Lung (tissue), 12 donors: ENCODE data around the gene RELB. TPM values are rescaled to one million over a fixed set of nuclear protein-coding genes. Genes with fewer than 3 reads are reported as not detected.

Source experiments
- ATAC-seq: fragments of 200-7000 bp; cut with Tn5 transposase; one replicate; pipeline ENCODE4 v1.9.1; 2020; ENCODE audit warnings: moderate number of reproducible peaks; ENCODE audit not compliant: insufficient read depth, low FRiP score
- DNase-seq, 3 donors: peaks; one replicate each; pipeline ENCODE4 v3.0.0-alpha.2; 2013 to 2017
- H3K27ac ChIP-seq, 2 donors: one replicate each; pipeline ENCODE4 v1.5.1; 2013; ENCODE audit warnings: mild to moderate bottlenecking in 2 of 2, moderate library complexity in 2 of 2, control low read depth in 1 of 2, inconsistent platforms in 1 of 2, low read depth in 1 of 2, low read length in 1 of 2
- H3K27me3 ChIP-seq, 3 donors: one replicate each; pipeline ENCODE4 v1.5.1; 2013; ENCODE audit warnings: low read length in 2 of 3; ENCODE audit not compliant: control insufficient read depth in 3 of 3, insufficient read depth in 3 of 3
- H3K36me3 ChIP-seq, 4 donors: one replicate each; pipeline ENCODE4 v1.5.1; 2013; ENCODE audit warnings: low read length in 4 of 4, mild to moderate bottlenecking in 1 of 4, moderate library complexity in 1 of 4; ENCODE audit not compliant: control insufficient read depth in 4 of 4, insufficient read depth in 4 of 4
- H3K4me1 ChIP-seq, 5 donors: one replicate each; pipeline ENCODE4 v1.5.1; 2013; ENCODE audit warnings: low read length in 5 of 5, mild to moderate bottlenecking in 2 of 5, moderate library complexity in 1 of 5; ENCODE audit not compliant: control insufficient read depth in 5 of 5, insufficient read depth in 5 of 5
- H3K4me3 ChIP-seq: one replicate; pipeline ENCODE4 v1.5.1; 2013; ENCODE audit warnings: mild to moderate bottlenecking, control low read depth, moderate library complexity
- H3K9ac ChIP-seq, 2 donors: one replicate each; pipeline ENCODE4 v1.5.1; 2013; ENCODE audit warnings: low read length in 2 of 2, control low read depth in 1 of 2; ENCODE audit not compliant: insufficient read depth in 1 of 2
- H3K9me3 ChIP-seq, 4 donors: one replicate each; pipeline ENCODE4 v1.5.1; 2013; ENCODE audit warnings: low read length in 3 of 4, mild to moderate bottlenecking in 1 of 4, moderate library complexity in 1 of 4; ENCODE audit not compliant: control insufficient read depth in 4 of 4, insufficient read depth in 3 of 4
- WGBS, 2 donors: extraction: QIAGEN DNeasy Blood & Tissue Kit; methylation state at CpG; one replicate each; pipeline ENCODE4 v1.1.7; 2013; 5-methylcytosine and 5-hydroxymethylcytosine counted together
- polyA plus RNA-seq, 2 donors: library from polyadenylated mRNA; stranded (reverse); fragments of 200-250 nt; gene quantifications; one replicate each; pipeline ENCODE4 v1.2.1, GENCODE V29; 2013
- total RNA-seq, 2 donors: library from RNA; depleted of rRNA in 1 of 2; stranded (reverse); fragments of >200 nt in 1 of 2; gene quantifications; one replicate each; pipeline ENCODE4 v1.2.1, GENCODE V29; 2014 to 2021
- TF ChIP-seq, protein P1 (sequence below): IDR thresholded peaks from 2 replicates; pipeline ENCODE4 v1.5.1; 2012; ENCODE audit warnings: mild to moderate bottlenecking; ENCODE audit errors: control extremely low read depth, extremely low read depth
- donor health status: control.
- donor health status: control.
- donor health status: Bipolar disorder and iron deficiency.
- donor health status: healthy.
- donor health status: DM: yes; HTN: yes; CAD: no.

Gene RELB
- total and polyA plus RNA-seq, 4 donors, result 9.4 to 65.9 (median 19.8) TPM

DNA sequence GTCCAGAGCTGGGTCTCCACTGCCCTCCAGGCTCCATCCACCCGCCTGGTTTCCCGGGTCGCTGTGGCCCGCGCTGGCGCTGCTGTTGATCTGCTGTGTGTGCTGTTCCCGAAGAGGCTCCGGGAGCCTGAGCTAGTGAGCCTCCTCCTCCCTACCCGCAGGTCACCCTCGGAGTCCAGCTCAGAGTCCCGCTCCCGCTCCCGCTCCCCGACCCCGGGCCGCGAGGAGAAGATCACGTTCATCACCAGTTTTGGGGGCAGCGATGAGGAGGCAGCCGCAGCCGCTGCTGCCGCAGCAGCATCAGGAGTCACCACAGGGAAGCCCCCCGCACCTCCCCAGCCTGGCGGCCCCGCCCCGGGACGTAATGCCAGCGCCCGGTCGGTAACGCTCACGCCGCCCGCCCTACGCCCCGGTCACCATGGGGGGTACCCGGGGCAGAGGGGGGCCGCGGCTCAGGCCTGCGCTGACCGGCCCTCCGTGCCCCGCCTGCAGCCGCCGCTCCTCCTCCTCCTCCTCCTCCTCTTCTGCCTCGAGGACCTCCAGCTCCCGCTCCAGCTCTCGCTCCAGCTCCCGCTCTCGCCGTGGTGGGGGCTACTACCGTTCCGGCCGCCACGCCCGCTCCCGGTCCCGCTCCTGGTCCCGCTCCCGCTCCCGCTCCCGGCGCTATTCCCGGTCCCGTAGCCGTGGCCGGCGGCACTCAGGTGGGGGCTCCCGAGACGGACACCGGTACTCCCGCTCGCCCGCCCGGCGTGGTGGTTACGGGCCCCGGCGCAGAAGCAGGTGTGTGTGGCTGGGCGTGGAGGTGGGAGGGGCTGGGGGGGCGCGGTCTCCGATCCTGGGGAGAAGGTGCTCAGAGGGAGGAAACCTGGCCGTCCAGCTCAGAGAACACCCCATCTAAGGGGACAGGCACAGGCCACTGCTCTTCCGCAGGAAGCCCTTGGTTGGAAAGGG is 62.9 kb downstream of the RELB start:
- Histone ChIP-seq H3K27ac (no peak overlapping the region), H3K36me3 (peaks cover 24 to 72% (median 48%) of the 10 kb centered on the region in 4 donors), H3K4me1 (no peaks in the 10 kb centered on the region), H3K9ac (no peak overlapping the region), H3K4me3 (no peak overlapping the region), H3K27me3 (no peaks in the 10 kb centered on the region), H3K9me3 (no peaks in the 10 kb centered on the region)
- ATAC-seq, result no peak
- TF ChIP-seq, protein P1, sequence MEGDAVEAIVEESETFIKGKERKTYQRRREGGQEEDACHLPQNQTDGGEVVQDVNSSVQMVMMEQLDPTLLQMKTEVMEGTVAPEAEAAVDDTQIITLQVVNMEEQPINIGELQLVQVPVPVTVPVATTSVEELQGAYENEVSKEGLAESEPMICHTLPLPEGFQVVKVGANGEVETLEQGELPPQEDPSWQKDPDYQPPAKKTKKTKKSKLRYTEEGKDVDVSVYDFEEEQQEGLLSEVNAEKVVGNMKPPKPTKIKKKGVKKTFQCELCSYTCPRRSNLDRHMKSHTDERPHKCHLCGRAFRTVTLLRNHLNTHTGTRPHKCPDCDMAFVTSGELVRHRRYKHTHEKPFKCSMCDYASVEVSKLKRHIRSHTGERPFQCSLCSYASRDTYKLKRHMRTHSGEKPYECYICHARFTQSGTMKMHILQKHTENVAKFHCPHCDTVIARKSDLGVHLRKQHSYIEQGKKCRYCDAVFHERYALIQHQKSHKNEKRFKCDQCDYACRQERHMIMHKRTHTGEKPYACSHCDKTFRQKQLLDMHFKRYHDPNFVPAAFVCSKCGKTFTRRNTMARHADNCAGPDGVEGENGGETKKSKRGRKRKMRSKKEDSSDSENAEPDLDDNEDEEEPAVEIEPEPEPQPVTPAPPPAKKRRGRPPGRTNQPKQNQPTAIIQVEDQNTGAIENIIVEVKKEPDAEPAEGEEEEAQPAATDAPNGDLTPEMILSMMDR, result no peak
- DNase-seq, result no peak
- WGBS, 2 donors, result 97% methylated on average over 78 to 85 of the region's 85 CpGs

DNA sequence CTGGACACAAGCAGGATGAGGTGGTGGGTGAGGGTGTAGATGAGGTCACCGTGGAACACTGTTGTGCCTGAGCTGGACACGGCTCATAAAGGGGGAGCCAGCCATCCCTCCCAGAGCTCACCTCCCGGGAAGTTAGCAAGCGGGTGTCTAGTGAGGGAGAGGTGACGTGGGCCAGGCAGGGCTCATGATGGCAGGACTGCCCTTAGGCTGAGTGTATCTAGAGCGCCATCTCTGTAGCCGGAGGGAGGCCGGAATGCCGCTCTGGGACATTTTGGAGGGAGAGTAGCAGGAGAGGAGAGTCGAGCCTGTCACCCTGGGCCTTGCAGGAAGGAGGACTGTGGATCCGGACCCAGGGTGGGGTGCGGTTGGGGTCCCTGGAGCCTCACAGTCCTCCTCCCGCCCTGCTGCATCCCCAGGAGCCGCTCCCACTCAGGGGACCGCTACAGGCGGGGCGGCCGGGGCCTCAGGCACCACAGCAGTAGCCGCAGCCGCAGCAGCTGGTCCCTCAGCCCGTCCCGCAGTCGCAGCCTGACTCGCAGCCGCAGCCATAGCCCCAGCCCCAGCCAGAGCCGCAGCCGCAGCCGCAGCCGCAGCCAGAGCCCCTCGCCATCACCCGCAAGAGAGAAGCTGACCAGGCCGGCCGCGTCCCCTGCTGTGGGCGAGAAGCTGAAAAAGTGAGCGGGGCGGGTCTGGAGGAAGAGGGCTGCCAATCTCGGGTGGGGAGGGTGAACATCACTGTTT is 65.8 kb downstream of the RELB start:
- DNase-seq (no peak), ATAC-seq (no peak)
- Histone ChIP-seq H3K9me3 (no peaks in the 10 kb centered on the region), H3K4me1 (no peaks in the 10 kb centered on the region), H3K9ac (no peak overlapping the region), H3K4me3 (no peak overlapping the region), H3K27ac (no peak overlapping the region), H3K27me3 (no peaks in the 10 kb centered on the region), H3K36me3 (peaks cover 17 to 74% (median 36%) of the 10 kb centered on the region in 4 donors)
- TF ChIP-seq, protein P1, result no peak
- 94 to 97% methylated on average over 38 of the region's 38 CpGs for WGBS, 2 donors

DNA sequence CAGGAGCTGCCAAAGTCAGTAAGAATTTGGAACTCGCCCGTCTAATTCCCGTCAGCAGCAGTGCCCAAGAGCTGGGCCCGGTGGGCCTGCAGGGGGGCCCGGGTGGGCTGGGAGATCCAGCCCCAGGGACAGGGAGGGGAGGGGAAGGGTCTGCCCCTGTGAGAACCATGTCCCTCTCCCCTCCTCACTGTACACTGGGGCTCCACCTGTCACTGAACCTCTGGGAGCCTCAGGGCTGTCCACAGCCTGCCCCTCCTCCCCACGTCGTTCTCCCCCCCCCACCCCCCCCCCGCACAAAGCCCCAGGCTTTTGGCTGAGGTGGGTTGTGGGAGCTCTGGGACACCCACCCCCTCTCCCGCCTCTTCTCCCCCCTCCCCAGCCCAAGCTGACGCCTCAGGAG is 66.8 kb downstream of the RELB start:
- no peaks in the 10 kb centered on the region for H3K4me1 ChIP-seq
- H3K9me3 ChIP-seq, result no peaks in the 10 kb centered on the region
- TF ChIP-seq, protein P1, result no peak
- H3K27me3 ChIP-seq, result no peaks in the 10 kb centered on the region
- no peak for DNase-seq
- H3K27ac ChIP-seq, result no peak overlapping the region
- H3K36me3 ChIP-seq, result peaks cover 16 to 71% (median 32%) of the 10 kb centered on the region in 4 donors
- no peak for ATAC-seq
- 92 to 96% methylated on average over 5 to 8 of the region's 10 CpGs for WGBS, 2 donors
- H3K4me3 ChIP-seq, result no peak overlapping the region
- no peak overlapping the region for H3K9ac ChIP-seq
